Cardiac septum (tissue), 1 donor: ENCODE measurements around the gene PLOD2. TPM values are rescaled to one million over a fixed set of nuclear protein-coding genes. Genes with fewer than 3 reads are reported as not detected.

Experiments used
- DNase-seq: peaks from one replicate; pipeline ENCODE4 v3.0.0-alpha.2; 2020; ENCODE audit warnings: low spot score
- intact Hi-C: fragments of 100-400 bp; cut with DNase I; formaldehyde crosslinking; loops from one replicate; pipeline ENCODE4 v1.14.0; 2022
- long read RNA-seq: library from polyadenylated mRNA; unstranded; transcript quantifications from one replicate; pipeline ENCODE4 v2.0.0, GENCODE V29; 2021
- total RNA-seq: library from RNA; stranded (reverse); fragmentation: NEBNext Ultra II Directional; extraction: Animal tissue kit (Norgen Biotek cat#: 25700); gene quantifications from one replicate; pipeline ENCODE4 v1.2.1, GENCODE V29; 2021
- donor health status: DM: no; HTN: no; CAD: no.

PLOD2 gene
- 27.3 TPM for total RNA-seq
- long read RNA-seq, transcript PLOD2-202 (19 exons, 3,665 nt) = minor isoform, 6 of 43 reads
- long read RNA-seq, transcript PLOD2-201 (20 exons, 3,732 nt) = major isoform, 14 of 43 reads
- long read RNA-seq, partial matches to known transcripts = 3 of 43 reads
- long read RNA-seq, other reads (novel, unspliced or antisense) = 20 of 43 reads

DNA sequence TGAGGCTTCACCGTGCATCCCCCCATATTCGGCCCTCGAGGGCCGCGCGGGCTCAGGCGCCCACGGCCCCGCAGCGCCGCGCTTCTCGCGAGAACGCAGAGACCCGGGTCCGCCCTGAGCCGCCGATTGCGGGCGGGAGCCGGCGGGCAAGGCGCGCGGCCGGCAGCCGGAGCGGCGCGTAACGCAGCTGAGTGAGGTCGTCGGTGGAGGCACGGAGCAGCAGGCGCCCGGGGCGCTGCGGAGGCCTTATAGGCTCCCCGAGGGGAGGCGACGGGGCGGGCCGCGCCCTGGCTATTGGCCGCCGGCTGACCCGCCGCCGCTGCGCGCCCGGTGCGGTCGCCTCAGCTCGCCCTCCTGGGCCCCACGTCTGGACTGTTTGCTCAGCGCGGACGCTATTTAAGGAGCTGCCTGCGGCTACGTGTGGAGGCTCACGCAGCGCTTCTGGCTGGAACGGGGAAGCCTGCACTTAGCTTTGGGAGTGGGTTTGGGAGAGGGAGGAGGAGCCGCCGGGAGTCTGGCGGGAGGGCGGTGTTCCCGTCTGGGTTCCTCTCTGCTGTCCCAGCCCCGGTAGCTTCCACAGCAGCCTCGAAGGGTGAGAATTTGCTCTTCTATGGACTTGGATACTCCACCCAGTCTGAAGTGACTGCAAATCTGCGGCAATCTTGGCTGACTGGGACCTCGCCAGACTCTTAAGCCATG lies at the start of gene PLOD2:
TSS of gene PLOD2 (minus strand) at position 221 of the 699 bp plus-strand sequence. CDS start at position 26, 195 bp downstream.
- intact Hi-C loops = loop anchor here (5.0 kb wide), 1 partner anchor 89 kb away; no protein-coding TSS in a partner anchor
- peak; percentile 90 for DNase-seq

DNA sequence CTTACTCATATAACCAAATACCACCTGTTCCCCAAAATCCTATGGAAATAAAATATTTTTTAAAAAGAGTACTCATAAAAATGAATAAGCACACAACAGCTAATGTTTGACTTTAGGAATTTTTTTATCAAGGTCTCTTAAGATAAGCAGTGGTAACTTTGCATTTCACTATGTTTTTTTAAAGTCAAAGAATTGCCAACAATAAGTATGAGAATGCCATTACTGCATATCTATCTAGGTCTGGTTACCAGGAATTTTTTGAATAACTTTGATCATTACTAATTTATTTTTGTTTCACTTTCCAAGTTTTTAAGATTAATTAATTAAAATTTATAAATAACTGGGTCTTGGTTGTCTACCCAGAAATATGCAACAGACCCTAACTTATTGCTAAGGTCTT lies 48.4 kb upstream of the PLOD2 start:
- intact Hi-C loops = no loop called here
- no peak for DNase-seq

DNA sequence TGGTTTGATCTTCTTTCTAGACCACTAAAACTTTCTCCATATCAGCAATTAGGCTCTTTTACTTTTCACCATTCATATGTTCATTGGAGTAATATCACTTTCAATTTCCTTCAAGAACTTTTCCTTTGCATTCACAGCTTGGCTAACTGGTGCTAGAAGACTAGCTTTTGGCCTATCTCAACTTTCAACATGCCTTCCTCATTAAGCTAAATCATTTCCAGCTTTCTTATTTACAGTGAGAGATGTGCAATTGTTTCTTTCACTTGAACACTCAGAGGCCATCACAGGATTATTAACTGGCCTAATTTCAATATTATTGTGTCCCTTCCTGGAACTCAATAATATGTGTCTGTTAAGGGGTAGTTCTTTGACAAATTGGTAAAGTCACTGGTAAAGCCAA lies 42.8 kb upstream of the PLOD2 start:
- DNase-seq = no peak
- intact Hi-C loops = no loop called here

DNA sequence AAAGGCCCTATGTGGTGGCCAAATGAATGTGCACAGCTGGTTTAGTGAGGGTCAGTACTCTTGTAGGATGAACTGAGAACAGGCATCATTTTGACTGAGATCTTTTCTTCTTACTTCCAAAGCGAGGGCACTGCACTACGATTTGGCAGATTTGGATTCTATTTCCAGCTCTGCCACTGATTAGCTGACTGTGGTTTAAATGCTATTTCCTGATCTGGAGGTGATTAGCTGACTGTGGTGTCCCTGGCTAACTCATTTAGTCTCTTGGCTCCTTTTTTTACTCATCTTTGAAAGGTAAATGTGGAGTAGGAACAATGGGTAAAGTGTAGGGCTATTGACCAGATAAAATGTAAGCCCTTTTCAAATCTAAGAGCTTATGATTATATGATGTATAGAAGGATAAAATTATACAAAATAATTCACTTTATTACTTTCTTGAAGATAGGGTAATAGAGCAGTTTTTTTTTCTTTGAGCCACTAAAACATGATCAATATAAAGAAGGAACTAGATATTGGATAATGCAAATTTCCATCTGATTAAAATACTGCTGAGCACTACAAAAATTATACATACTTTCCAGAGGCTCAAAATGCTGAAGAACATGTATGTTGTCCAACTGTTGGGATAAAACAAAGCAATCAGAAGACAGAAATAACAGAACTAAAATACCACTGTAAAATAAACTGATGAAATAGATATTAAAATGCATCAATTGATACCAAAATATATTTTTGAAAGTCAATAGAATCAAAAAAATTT lies 39.7 kb upstream of the PLOD2 start:
- no peak for DNase-seq
- intact Hi-C loops = no loop called here

DNA sequence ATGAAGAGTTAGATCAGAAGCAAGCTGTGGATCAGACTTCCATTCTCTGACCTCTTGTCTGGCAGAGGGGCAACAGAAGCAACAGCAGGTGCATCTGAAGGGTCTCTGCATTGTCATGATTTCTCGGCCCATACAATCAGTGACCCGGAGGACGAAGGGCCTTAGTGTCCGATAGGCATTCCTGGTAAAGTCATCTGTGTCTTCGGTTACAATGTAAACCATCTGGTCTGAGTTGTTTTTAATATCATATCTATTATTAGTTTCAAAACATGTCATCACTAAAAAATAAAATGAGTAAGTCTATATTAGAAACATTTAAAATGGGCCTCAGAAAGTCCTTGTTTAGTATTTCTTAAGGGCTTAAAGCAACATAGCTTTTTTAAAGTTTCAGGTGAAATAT lies 38.8 kb upstream of the PLOD2 start:
- intact Hi-C loops = no loop called here
- DNase-seq = no peak

DNA sequence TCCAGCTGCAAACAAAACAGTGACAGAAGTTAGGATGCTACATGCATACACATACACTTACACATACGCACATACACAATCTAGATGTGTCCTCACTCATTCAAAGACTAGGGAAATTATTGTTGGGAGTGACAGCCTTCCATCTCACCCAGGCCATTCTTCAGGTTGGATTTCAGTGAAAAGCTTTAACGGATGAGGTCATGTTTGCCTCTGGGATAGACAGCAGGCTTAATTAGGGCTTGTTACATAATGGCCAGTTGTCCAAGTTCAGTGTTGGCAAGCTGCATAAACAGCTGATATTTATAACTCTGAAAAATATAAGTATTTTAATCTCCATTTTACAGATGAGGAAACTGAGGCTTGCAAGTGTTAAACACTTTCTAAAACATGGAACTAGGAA lies 35.8 kb upstream of the PLOD2 start:
- intact Hi-C loops = no loop called here
- no peak for DNase-seq

DNA sequence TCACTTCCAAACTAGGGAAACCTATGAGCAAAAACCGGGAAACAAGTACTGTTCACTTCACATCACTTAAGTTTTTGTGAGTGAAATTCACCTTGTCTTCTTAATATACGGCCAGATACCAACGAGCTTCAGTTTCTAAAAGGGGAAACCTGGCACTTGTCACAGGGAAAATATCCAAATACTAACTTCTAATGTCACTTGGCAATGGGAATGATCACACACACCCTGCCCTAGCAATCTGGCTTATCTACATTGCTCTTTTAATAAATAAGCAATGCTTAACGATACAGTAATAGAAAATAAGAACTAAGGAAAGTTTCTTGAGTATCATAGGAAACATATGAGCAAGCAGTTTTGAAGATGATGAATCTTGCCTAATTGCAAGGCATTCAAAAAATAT lies 34.6 kb upstream of the PLOD2 start:
- intact Hi-C loops = no loop called here
- no peak for DNase-seq

DNA sequence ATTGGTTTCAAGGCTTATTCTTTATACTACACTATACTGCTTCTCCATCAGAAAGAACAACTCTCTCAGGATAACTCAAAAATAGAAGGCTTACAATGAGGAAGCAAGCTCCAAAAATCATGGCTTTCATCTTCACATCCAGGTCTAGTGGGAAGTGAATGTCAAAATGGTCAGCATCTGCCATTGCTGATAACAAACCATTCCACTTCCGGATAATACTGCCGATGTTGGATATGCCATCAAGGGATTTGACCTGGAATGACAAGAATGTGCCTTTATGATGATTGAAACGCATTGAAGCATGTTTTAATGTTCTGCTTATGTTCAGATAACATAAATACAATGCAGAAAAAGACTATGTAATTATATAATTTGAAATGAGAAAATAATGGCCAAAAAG lies 34.0 kb upstream of the PLOD2 start:
- intact Hi-C loops = no loop called here
- DNase-seq = no peak

DNA sequence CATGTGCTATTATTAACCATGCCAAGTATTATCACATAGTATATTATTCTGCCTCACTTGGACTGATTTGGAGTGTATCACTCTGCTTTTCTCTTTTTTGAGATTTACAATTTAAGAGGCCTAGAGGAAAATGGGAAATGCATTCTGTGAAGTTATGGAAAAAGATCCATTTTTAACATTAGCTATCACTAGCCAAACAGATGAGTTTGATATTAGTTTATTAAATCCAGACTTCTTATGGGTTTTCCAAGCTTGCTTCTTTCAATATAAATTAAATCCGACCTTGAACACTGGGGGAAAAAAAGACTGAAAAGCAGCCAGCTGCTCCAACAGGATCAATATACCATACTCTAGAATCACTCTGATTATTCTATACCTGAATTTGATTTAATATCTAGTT lies 30.1 kb upstream of the PLOD2 start:
- intact Hi-C loops = no loop called here
- DNase-seq = no peak

DNA sequence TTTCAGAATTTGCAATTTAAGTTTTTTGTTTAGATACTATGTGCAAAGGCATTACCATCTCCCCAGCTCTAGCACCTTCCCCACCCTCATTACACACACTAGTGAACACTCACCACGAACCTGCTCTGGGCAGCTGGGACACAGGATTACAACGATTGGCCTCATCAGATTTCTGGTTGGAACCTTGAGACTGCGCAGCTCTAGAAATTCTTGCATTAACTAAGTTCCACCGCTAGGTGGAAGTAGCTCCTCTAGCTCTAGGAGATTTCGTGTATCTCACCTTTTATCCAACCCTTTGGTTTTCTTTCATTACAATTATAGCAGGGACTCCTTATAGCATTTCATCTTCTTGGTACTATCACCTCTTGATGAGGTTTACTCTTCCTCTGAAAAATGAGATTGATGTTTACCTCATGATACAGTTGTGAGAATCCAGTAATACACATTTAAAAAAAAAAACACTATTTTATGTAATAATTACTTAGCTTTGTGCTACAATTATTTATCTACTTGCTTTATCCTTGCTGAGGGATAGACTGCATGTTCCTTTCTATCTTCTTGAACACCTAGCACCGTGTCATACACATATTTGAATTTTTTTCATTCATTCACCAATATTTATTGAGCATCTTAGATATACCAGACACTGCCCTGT lies 28.7 kb upstream of the PLOD2 start:
- intact Hi-C loops = loop anchor here (2.0 kb wide), 2 partner anchors 127 to 137 kb away; no protein-coding TSS in a partner anchor
- DNase-seq = no peak

DNA sequence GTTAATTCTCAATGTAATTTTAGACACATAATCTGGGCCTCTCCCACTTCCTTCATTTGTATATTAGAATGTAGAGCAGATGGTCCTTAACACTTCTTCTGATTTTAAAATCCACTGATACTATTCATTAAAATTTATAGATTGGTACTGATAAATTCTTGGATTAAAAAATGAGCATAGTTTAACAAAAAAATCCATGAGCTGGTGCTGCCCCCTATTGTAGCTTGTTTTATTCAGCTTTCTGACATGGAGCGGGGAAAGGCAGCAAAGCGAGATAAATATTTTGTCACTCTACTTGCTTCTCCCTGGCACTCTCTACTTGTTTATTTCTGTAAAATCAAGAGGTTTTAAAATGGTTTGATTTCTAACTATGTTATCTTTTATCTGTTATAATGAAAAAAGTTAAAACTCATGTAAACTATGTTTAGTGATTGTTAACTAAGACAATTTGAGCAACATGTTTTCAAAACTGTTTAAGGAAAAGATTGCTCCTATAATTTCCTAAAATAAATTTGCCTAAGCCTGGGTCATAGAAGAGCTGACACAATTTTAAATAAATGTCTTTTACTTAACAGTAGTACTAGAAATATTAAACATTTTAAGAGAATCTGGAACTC lies 26.5 kb upstream of the PLOD2 start:
- DNase-seq = no peak
- intact Hi-C loops = no loop called here

DNA sequence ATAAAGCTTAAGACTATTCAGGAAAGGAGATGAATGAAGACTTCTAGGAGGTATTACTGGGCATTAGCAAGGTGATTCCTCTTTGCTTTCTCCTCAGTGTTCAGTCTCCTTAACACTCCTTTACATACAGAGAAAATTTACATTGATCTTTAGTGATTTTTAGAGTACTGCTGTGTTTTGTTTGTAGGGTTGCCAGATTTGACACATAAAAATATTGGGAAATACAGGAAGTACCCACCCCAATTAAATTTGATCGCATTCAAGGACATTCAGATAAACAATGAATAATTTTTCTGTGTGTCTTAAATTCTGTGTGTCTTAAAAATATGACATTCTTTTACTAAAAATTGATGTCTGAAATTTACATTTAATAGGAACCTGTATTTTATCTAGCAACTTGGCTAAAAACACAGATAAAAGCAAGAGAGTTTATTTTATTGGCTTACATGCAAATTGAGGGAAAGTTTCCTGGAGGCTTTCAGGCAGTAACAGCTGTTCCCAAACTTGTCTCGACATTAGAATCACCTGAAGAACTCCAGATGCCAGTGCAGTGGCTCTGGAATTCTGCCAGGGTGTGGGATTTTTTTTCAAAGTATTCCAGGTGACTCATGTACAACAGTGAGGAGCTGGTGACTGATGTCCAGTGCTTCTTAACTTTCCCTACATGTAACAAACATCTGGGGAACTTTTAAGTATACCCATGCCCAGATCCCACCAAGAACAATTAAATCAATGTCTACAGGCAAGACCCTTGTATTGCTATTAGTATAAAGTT lies 23.4 kb upstream of the PLOD2 start:
- DNase-seq = no peak
- intact Hi-C loops = no loop called here

DNA sequence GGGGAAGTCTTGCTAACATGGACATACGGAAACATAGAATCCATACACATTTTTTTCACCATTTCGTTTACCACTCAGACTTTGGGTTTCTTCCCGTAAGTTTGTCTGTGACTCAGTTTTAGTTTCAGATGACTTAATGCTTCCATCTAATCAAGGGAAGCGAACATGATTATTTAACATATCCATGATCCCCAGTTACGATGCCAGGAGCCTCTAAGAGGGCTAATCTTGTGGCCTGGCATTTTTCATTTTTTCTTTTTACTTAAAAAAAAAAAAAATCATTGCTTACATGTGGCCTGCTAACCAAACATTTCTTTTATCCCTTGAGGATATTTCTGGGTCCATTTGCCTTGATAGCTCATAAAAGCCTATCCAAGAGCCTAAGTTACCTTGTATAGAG lies 20.2 kb upstream of the PLOD2 start:
- intact Hi-C loops = no loop called here
- DNase-seq = no peak

DNA sequence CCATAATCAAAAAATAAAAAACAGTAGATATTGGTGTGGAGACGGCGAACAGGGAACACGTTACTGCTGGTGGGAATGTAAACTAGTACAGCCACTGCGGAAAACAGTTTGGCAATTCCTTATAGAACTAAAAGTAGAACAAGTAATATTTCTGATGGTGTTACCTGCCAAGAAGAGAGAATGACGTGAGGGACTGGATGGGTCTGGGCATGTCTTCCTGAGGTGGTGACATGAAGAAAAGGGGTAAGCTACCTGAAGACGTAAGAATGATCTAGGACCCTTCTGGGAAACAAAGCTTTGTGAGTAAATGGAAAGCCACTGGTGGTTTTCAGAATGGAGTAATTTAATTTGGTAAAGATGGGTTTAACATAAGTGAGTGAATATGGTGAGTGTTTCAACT lies 19.4 kb upstream of the PLOD2 start:
- intact Hi-C loops = no loop called here
- no peak for DNase-seq

DNA sequence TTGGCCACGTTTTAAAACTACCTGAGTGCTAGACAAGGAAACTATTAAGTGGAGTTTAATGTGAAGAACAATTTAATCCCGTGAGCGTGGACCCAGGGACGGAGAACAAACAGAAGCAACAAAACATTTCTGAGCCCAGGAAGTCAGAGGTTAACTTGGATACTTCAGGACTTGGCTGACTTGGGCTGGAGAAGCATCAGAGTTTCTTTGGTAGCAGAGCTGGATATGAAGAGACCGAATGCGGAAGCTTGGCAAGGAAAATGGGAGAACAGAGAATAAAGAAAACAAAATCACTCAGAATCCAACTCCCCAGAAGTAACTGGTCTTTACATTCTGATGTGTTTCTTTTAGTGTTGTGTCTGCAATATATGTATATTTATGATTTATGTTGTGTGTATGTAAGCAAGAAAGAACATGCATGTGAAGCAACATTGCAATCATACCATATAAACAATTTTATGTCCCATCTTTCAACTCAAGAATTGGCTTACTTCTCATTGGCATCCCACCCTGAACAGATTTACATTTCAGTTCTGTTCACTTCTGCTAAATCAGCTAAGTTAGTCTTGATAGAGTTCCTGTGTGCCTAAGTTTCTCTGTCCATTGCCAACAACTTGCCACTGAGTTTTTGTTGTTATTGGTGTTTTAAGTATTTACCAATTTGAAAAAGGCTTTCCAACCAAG lies 17.2 kb upstream of the PLOD2 start:
- no peak for DNase-seq
- intact Hi-C loops = no loop called here

DNA sequence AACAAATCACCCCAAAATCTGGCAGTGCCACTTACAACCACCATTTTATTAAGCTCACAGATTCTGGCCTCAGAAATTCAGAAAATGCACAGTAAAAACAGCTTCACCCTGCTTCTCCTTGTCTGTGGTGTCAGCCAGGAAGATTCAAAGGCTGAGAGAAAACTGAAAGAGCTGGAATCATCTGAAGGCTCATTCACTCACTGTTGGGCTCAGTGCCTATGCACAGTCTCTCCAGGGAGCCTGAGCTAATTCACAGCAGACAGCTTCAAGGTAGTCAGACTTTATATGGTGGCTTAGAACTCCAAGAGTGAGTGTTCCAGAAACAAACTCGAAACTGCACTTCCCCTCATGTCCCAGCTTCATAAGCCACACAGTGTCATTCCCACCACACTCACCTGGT lies 16.5 kb upstream of the PLOD2 start:
- DNase-seq = peak; percentile 74
- intact Hi-C loops = no loop called here

DNA sequence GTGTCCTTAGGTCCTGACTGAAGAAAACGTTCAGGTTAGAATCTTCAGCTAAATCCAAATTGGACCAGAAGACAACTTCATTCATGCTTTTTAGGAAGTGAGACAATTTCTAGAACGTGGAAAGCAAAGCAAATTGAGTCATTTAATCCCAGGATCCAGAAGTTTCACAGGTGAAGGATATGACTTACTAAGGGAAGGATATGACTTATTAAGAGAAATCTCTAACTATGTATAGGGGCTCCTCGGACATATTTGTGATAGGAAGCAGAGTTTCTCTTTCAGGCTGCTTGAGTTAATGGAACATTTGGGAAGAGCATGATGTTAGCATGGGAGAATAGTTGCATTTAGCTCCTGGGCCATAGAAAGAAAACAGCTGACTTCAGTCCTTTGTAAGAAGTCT lies 16.1 kb upstream of the PLOD2 start:
- intact Hi-C loops = no loop called here
- DNase-seq = no peak

DNA sequence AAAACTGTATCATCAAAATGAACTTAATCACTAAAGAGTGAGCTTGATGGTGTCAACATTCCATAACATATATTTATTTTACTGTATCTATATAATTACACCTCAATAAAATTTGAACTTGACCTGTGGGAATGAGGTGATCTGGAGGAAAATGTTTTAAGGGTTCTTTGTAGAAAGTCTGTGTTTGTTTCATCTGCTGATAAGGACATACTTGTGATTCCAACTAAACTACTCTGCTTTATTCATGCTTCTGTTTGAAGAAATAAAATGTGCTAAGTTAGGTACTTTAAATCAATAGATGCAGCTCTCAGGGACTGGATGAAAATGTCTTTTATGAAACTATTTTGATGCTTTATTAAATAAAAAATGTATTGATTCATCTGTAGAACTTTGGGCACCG lies 11.6 kb upstream of the PLOD2 start:
- DNase-seq = no peak
- intact Hi-C loops = no loop called here

DNA sequence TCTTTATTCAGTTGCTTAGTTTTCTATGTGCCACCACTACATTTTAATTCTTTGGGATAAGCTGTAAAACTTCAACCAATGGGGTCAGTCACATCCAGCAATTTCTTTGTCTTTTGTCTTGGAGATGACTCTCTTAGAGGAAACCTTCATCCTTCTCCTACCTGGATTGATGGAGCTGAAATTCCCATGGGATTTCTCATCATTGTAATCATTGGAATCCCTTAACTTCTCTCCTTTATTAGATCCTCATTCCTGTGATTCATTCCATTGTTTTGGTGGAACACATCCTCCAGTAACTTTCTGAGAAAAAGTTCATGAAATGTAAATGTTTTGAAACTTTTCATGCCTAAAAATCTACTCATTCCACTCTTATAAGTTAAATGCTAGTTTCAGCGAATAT lies 9.6 kb upstream of the PLOD2 start:
- intact Hi-C loops = no loop called here
- no peak for DNase-seq
